Activated CD8-positive, alpha-beta T cell treated with anti-CD3 and anti-CD28 coated beads for 36 hours (primary cell): ENCODE measurements around the gene SLC4A8. TPM values are rescaled to one million over a fixed set of nuclear protein-coding genes. Genes with fewer than 3 reads are reported as not detected.

ENCODE experiments used
- ATAC-seq: fragments of 200-7000 bp; cut with Tn5 transposase; one replicate; pipeline ENCODE4 v1.10.0; 2021; ENCODE audit warnings: mild to moderate bottlenecking, moderate library complexity
- CTCF ChIA-PET: fragments of 350-600 bp; sonication (Branson Sonifier 250); formaldehyde crosslinking; loops from one replicate; lab custom pipeline; 2021; ENCODE audit warnings: antibody characterized with exemption; lab: Charles Lee
- POLR2A ChIA-PET: fragments of 350-600 bp; sonication (Branson Sonifier 250); formaldehyde crosslinking; loops from one replicate; lab custom pipeline; 2021; ENCODE audit warnings: antibody characterized with exemption; lab: Charles Lee
- DNase-seq: peaks from one replicate; pipeline ENCODE4 v3.0.0-alpha.2; 2020
- H3K27ac Mint-ChIP-seq: one replicate; pipeline ENCODE4 v1.8.0; 2021; ENCODE audit warnings: mild to moderate bottlenecking, mixed read lengths
- H3K27me3 Mint-ChIP-seq: one replicate; pipeline ENCODE4 v1.8.0; 2021; ENCODE audit warnings: mixed read lengths
- H3K36me3 Mint-ChIP-seq: one replicate; pipeline ENCODE4 v1.8.0; 2021; ENCODE audit warnings: low read depth, mixed read lengths
- H3K4me1 Mint-ChIP-seq: one replicate; pipeline ENCODE4 v1.8.0; 2021; ENCODE audit warnings: low read depth, mixed read lengths
- H3K4me3 Mint-ChIP-seq: one replicate; pipeline ENCODE4 v1.8.0; 2021; ENCODE audit warnings: mild to moderate bottlenecking, moderate library complexity, mixed read lengths
- H3K9me3 Mint-ChIP-seq: one replicate; pipeline ENCODE4 v1.8.0; 2021; ENCODE audit warnings: mixed read lengths
- CTCF ChIP-seq: fragments of 200-600 bp; IDR thresholded peaks from one replicate; pipeline ENCODE4 v1.8.0; 2022; ENCODE audit warnings: antibody characterized with exemption, mild to moderate bottlenecking
- intact Hi-C: fragments of 100-400 bp; cut with micrococcal nuclease; formaldehyde crosslinking; loops from one replicate; pipeline ENCODE4 v1.10.0; 2022
- total RNA-seq, 2 experiments: library from RNA; stranded (reverse); gene quantifications; one replicate each; pipeline ENCODE4 v1.2.3, GENCODE V29; 2021

The SLC4A8 gene
- total RNA-seq, 2 experiments from 2014 or later = 1.1 to 2.7 TPM

- H3K4me3 Mint-ChIP-seq = no peak overlapping the region
- H3K9me3 Mint-ChIP-seq = no peaks in the 10 kb centered on the region
- no peak for TF ChIP-seq CTCF
- ChIA-PET POLR2A (interaction anchor here (0.6 to 0.8 kb wide), 2 partner anchors 11 to 12 kb away, joined by 3 to 4 read pairs; no protein-coding TSS in a partner anchor), CTCF (interaction anchor here (1.3 kb wide), 1 partner anchor 74 kb away, joined by 4 read pairs; no protein-coding TSS in a partner anchor)
- intact Hi-C loops = no loop called here
- H3K27me3 Mint-ChIP-seq = no peaks in the 10 kb centered on the region
- DNase-seq (no peak), ATAC-seq (no peak)
- no peak overlapping the region for H3K27ac Mint-ChIP-seq
- H3K4me1 Mint-ChIP-seq = no peaks in the 10 kb centered on the region
- no peaks in the 10 kb centered on the region for H3K36me3 Mint-ChIP-seq
Observed at GRCh38 chr12:51458635-51459034, 34.0 kb downstream of the SLC4A8 start.

- no peak overlapping the region for H3K4me3 Mint-ChIP-seq
- DNase-seq (no peak), ATAC-seq (no peak)
- no peaks in the 10 kb centered on the region for H3K9me3 Mint-ChIP-seq
- intact Hi-C loops = no loop called here
- ChIA-PET CTCF (interaction anchor here (1.7 kb wide), 1 partner anchor 42 kb away, joined by 4 read pairs; no protein-coding TSS in a partner anchor), POLR2A (no interaction called here)
- H3K27ac Mint-ChIP-seq = no peak overlapping the region
- H3K4me1 Mint-ChIP-seq = no peaks in the 10 kb centered on the region
- TF ChIP-seq CTCF = no peak
- no peaks in the 10 kb centered on the region for H3K27me3 Mint-ChIP-seq
- H3K36me3 Mint-ChIP-seq = no peaks in the 10 kb centered on the region
Observed at GRCh38 chr12:51460519-51460918, 35.9 kb downstream of the SLC4A8 start.

- H3K4me1 Mint-ChIP-seq = no peaks in the 10 kb centered on the region
- CTCF ChIA-PET = no interaction called here
- no peak for ATAC-seq
- no peak overlapping the region for H3K27ac Mint-ChIP-seq
- POLR2A ChIA-PET = no interaction called here
- no peaks in the 10 kb centered on the region for H3K27me3 Mint-ChIP-seq
- no peak for TF ChIP-seq CTCF
- no peak for DNase-seq
- H3K4me3 Mint-ChIP-seq = no peak overlapping the region
- no peaks in the 10 kb centered on the region for H3K9me3 Mint-ChIP-seq
- H3K36me3 Mint-ChIP-seq = no peaks in the 10 kb centered on the region
- intact Hi-C loops = no loop called here
Observed at GRCh38 chr12:51465491-51465890, 40.9 kb downstream of the SLC4A8 start.

- H3K9me3 Mint-ChIP-seq = no peaks in the 10 kb centered on the region
- ATAC-seq (no peak), DNase-seq (no peak)
- no peaks in the 10 kb centered on the region for H3K27me3 Mint-ChIP-seq
- intact Hi-C loops = no loop called here
- H3K4me3 Mint-ChIP-seq = no peak overlapping the region
- ChIA-PET POLR2A (interaction anchor here (0.5 to 0.8 kb wide), 3 partner anchors 11 to 21 kb away, joined by 3 to 5 read pairs (median 4); no protein-coding TSS in a partner anchor), CTCF (interaction anchor here (0.7 to 1.1 kb wide), 2 partner anchors 62 to 1455 kb away, joined by 3 to 5 read pairs; no protein-coding TSS in a partner anchor)
- no peak overlapping the region for H3K27ac Mint-ChIP-seq
- no peaks in the 10 kb centered on the region for H3K4me1 Mint-ChIP-seq
- no peaks in the 10 kb centered on the region for H3K36me3 Mint-ChIP-seq
- no peak for TF ChIP-seq CTCF
Observed at GRCh38 chr12:51470116-51470515, 45.5 kb downstream of the SLC4A8 start.

GRCh38 chr12:51471111-51471864, 46.7 kb downstream of the SLC4A8 start:
- intact Hi-C loops = no loop called here
- DNase-seq (no peak), ATAC-seq (no peak)
- no peaks in the 10 kb centered on the region for H3K4me1 Mint-ChIP-seq
- H3K9me3 Mint-ChIP-seq = no peaks in the 10 kb centered on the region
- ChIA-PET POLR2A (interaction anchor here (0.8 kb wide), 1 partner anchor 13 kb away, joined by 4 read pairs; no protein-coding TSS in a partner anchor), CTCF (no interaction called here)
- H3K27me3 Mint-ChIP-seq = no peaks in the 10 kb centered on the region
- H3K27ac Mint-ChIP-seq = no peak overlapping the region
- no peaks in the 10 kb centered on the region for H3K36me3 Mint-ChIP-seq
- H3K4me3 Mint-ChIP-seq = no peak overlapping the region
- no peak for TF ChIP-seq CTCF
